MCF 10A (cell line): ENCODE measurements around the gene SPX. TPM values are rescaled to one million over a fixed set of nuclear protein-coding genes. Genes with fewer than 3 reads are reported as not detected.

Experiments used
- BruUV-seq: library from RNA; stranded (reverse); fragments of 400-500 nt; replicated peaks from 2 replicates; lab custom pipeline; 2021; lab: Mats Ljungman, UMichigan
- CTCF ChIA-PET: fragments of 300-600 bp; sonication (Branson Sonifier 250); formaldehyde crosslinking; extraction: SDS; loops from one replicate; lab custom pipeline; 2021; ENCODE audit warnings: antibody characterized with exemption, inconsistent platforms; lab: Yijun Ruan, JAX
- POLR2A ChIA-PET: fragments of 300-600, 350-650 bp; sonication (Branson Sonifier 250); formaldehyde crosslinking; extraction: SDS; loops from one replicate; lab custom pipeline; 2020; ENCODE audit warnings: antibody characterized with exemption, inconsistent platforms; lab: Yijun Ruan, JAX
- DNase-seq: peaks from one replicate; pipeline ENCODE4 v3.0.0-alpha.2; 2018; ENCODE audit not compliant: unreplicated experiment
- H3K27ac Mint-ChIP-seq: one replicate; pipeline ENCODE4 v1.8.0; 2022; ENCODE audit warnings: mild to moderate bottlenecking, low read depth, mixed read lengths; ENCODE audit not compliant: unreplicated experiment
- H3K27me3 Mint-ChIP-seq: one replicate; pipeline ENCODE4 v1.8.0; 2022; ENCODE audit warnings: mixed read lengths; ENCODE audit not compliant: insufficient read depth, unreplicated experiment
- H3K36me3 Mint-ChIP-seq: one replicate; pipeline ENCODE4 v1.8.0; 2022; ENCODE audit warnings: mild to moderate bottlenecking, moderate library complexity, mixed read lengths; ENCODE audit not compliant: insufficient read depth, unreplicated experiment
- H3K4me1 Mint-ChIP-seq: one replicate; pipeline ENCODE4 v1.8.0; 2022; ENCODE audit warnings: mixed read lengths; ENCODE audit not compliant: insufficient read depth, unreplicated experiment
- H3K4me3 Mint-ChIP-seq: one replicate; pipeline ENCODE4 v1.8.0; 2022; ENCODE audit warnings: mild to moderate bottlenecking, moderate library complexity, mixed read lengths; ENCODE audit not compliant: unreplicated experiment
- H3K9me3 Mint-ChIP-seq: one replicate; pipeline ENCODE4 v1.8.0; 2022; ENCODE audit warnings: mixed read lengths; ENCODE audit not compliant: unreplicated experiment
- intact Hi-C: fragments of 100-400 bp; cut with micrococcal nuclease; formaldehyde crosslinking; loops from 2 replicates; pipeline ENCODE4 v1.14.1; 2022
- total RNA-seq: library from RNA; stranded (reverse); gene quantifications from 2 replicates; pipeline ENCODE4 v1.2.3, GENCODE V29; 2022
- TF ChIP-seq, protein P1 (sequence below): fragments of 200-600 bp; IDR thresholded peaks from one replicate; pipeline ENCODE4 v1.8.0; 2022; ENCODE audit warnings: antibody characterized with exemption, mild to moderate bottlenecking; ENCODE audit not compliant: unreplicated experiment

The SPX gene
- total RNA-seq, 1 experiment from 2014 or later = 154 TPM

DNA sequence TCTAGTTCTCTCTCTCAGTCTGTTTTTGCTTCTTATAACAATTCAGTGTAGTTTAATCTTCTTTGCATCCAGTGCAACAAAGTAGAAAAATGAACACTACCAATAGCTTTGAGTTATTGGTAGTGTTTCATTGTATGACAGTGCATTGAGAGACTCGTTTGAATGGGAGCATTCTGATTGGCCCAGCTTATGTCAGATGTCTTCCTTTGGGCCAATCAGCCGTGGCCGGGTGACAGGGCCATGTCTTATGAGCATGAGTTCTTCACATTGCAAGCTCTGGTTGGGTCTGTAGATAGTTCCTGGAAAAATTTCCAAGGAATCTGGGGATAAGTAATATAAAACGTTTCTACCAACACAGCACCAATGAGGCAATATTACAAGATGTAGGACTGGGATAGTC is 42.0 kb downstream of the SPX start:
- intact Hi-C loops = no loop called here
- no peak for DNase-seq
- Mint-ChIP-seq H3K27ac (no peak overlapping the region), H3K4me3 (no peak overlapping the region), H3K9me3 (no peaks in the 10 kb centered on the region), H3K36me3 (no peaks in the 10 kb centered on the region), H3K4me1 (no peaks in the 10 kb centered on the region), H3K27me3 (no peaks in the 10 kb centered on the region)
- BruUV-seq = no TSS peak
- POLR2A ChIA-PET = interaction anchor here (1.6 kb wide), 1 partner anchor 8 kb away, joined by 5 read pairs; no protein-coding TSS in a partner anchor
- CTCF ChIA-PET = interaction anchor here (0.7 kb wide), 1 partner anchor 113 kb away, joined by 5 read pairs; no protein-coding TSS in a partner anchor
- TF ChIP-seq, protein P1, sequence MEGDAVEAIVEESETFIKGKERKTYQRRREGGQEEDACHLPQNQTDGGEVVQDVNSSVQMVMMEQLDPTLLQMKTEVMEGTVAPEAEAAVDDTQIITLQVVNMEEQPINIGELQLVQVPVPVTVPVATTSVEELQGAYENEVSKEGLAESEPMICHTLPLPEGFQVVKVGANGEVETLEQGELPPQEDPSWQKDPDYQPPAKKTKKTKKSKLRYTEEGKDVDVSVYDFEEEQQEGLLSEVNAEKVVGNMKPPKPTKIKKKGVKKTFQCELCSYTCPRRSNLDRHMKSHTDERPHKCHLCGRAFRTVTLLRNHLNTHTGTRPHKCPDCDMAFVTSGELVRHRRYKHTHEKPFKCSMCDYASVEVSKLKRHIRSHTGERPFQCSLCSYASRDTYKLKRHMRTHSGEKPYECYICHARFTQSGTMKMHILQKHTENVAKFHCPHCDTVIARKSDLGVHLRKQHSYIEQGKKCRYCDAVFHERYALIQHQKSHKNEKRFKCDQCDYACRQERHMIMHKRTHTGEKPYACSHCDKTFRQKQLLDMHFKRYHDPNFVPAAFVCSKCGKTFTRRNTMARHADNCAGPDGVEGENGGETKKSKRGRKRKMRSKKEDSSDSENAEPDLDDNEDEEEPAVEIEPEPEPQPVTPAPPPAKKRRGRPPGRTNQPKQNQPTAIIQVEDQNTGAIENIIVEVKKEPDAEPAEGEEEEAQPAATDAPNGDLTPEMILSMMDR = no peak

GRCh38 chr12:21571046-21571445 is 45.0 kb downstream of the SPX start:
- TF ChIP-seq, protein P1 = no peak
- H3K4me3 Mint-ChIP-seq = no peak overlapping the region
- intact Hi-C loops = no loop called here
- H3K27me3 Mint-ChIP-seq = no peaks in the 10 kb centered on the region
- no peaks in the 10 kb centered on the region for H3K36me3 Mint-ChIP-seq
- no TSS peak for BruUV-seq
- H3K4me1 Mint-ChIP-seq = no peaks in the 10 kb centered on the region
- ChIA-PET CTCF (no interaction called here), POLR2A (no interaction called here)
- no peak for DNase-seq
- no peaks in the 10 kb centered on the region for H3K9me3 Mint-ChIP-seq
- H3K27ac Mint-ChIP-seq = no peak overlapping the region

- Mint-ChIP-seq H3K4me1 (no peaks in the 10 kb centered on the region), H3K27ac (no peak overlapping the region), H3K36me3 (no peaks in the 10 kb centered on the region), H3K9me3 (no peaks in the 10 kb centered on the region), H3K4me3 (no peak overlapping the region), H3K27me3 (no peaks in the 10 kb centered on the region)
- TF ChIP-seq, protein P1 = no peak
- ChIA-PET CTCF (interaction anchor here (0.6 to 0.7 kb wide), 2 partner anchors 14 to 285 kb away, joined by 3 read pairs; no protein-coding TSS in a partner anchor), POLR2A (interaction anchor here (0.8 to 1.8 kb wide), 3 partner anchors 14 to 922 kb away, joined by 3 to 4 read pairs (median 3); no protein-coding TSS in a partner anchor)
- intact Hi-C loops = no loop called here
- no peak for DNase-seq
- no TSS peak for BruUV-seq
Observed at GRCh38 chr12:21573733-21574358, 47.8 kb downstream of the SPX start.

DNA sequence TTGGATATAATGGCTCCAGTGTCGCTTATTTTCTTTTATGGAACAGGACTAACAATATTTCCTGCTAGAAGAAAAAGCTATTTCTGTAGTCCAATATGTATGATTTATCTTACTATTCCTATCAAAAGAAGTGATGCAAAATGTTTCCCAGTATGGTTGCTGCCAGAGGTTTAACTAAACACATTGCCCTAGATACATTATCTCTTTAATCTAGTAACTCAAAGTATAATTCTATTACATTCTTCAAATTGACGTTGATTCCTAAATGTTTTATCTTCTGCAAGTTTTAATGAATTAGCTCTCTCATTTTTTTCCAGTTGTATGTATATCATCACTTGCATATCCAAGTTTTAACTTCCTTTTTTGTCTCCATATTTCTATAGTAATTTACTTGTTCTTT is 50.3 kb downstream of the SPX start:
- Mint-ChIP-seq H3K9me3 (no peaks in the 10 kb centered on the region), H3K4me1 (no peaks in the 10 kb centered on the region), H3K27me3 (no peaks in the 10 kb centered on the region), H3K27ac (no peak overlapping the region), H3K36me3 (no peaks in the 10 kb centered on the region), H3K4me3 (no peak overlapping the region)
- ChIA-PET POLR2A (no interaction called here), CTCF (interaction anchor here (0.6 kb wide), 2 partner anchors 78 to 102 kb away, joined by 3 to 5 read pairs; no protein-coding TSS in a partner anchor)
- intact Hi-C loops = no loop called here
- DNase-seq = no peak
- TF ChIP-seq, protein P1 = no peak
- BruUV-seq = no TSS peak
